ENCODE results near the gene RNU7-1.
"Not testable (repeated sequence)": the region's sequence is repeated elsewhere in the genome, so short reads cannot be mapped to it uniquely, and the experiment has no call there.

RNU7-1 gene

GRCh38 chr12:6905414-6906040, 38.1 kb upstream of the RNU7-1 start:
- Histone ChIP-seq H3K4me2 (ENCODE audit: low read length, poor library complexity, severe bottlenecking) (peak overlapping the region; percentile 54), H3K36me3 (ENCODE audit: control insufficient read depth in 1 of 2, insufficient read depth in 2 of 2, low read depth in 1 of 2, low read length in 2 of 2) (peaks cover 3 to 19% of the 10 kb centered on the region in 2 experiments), H2BK120ac (ENCODE audit: low read depth, low read length) (no peak overlapping the region), H3K27ac (ENCODE audit: low read length, poor library complexity, severe bottlenecking) (no peak overlapping the region), H3K4me3 (ENCODE audit: insufficient read depth in 1 of 2, low read depth in 1 of 2, low read length in 2 of 2) (peak overlapping the region in 1 of 2 experiments; percentile 91), H2BK12ac (ENCODE audit: low read length in 2 of 2) (peak overlapping the region in 1 of 2 experiments; percentile 45), H3K79me1 (replicated peaks; ENCODE audit: low read length, poor library complexity, severe bottlenecking) (no peaks in the 10 kb centered on the region), H3K14ac (ENCODE audit: low read length in 2 of 2) (no peak overlapping the region), H3K18ac (ENCODE audit: low read depth in 1 of 2, low read length in 2 of 2) (peak overlapping the region in 1 of 2 experiments; percentile 94), H3K4ac (ENCODE audit: low read depth in 1 of 2, low read length in 2 of 2) (peak overlapping the region in 1 of 2 experiments; percentile 5), H4K91ac (ENCODE audit: low read length) (no peak overlapping the region), H3K27me3 (ENCODE audit: control insufficient read depth in 1 of 2, insufficient read depth in 1 of 2, low read length in 2 of 2) (no peaks in the 10 kb centered on the region), H3K9ac (ENCODE audit: low read length) (peak overlapping the region; percentile 93), H4K8ac (ENCODE audit: low read length) (no peak overlapping the region), H3K4me1 (ENCODE audit: control insufficient read depth, insufficient read depth, low read depth, low read length) (peaks cover 7% of the 10 kb centered on the region), H2AK5ac (ENCODE audit: low read length, severe bottlenecking) (peak overlapping the region; percentile 9), H2BK15ac (ENCODE audit: low read depth, poor library complexity, severe bottlenecking) (no peak overlapping the region), H3K9me3 (ENCODE audit: control insufficient read depth, low read length) (no peaks in the 10 kb centered on the region), H3K23ac (ENCODE audit: low read length in 2 of 2) (no peak overlapping the region), H2BK5ac (ENCODE audit: low read depth, low read length, poor library complexity, severe bottlenecking) (no peak overlapping the region), H2AFZ (ENCODE audit: low read depth, low read length) (peak overlapping the region; percentile 95)
- no peak for DNase-seq
- WGBS, result 68% methylated on average over 5 of the region's 5 CpGs

GRCh38 chr12:6908141-6908540, 35.5 kb upstream of the RNU7-1 start:
- H3K23ac ChIP-seq (ENCODE audit: low read length in 2 of 2); H3K4me2 ChIP-seq (ENCODE audit: low read length, poor library complexity, severe bottlenecking); H2BK15ac ChIP-seq (ENCODE audit: low read depth, poor library complexity, severe bottlenecking); H3K14ac ChIP-seq (ENCODE audit: low read length in 2 of 2); H3K27ac ChIP-seq (ENCODE audit: low read length, poor library complexity, severe bottlenecking); H2AK5ac ChIP-seq (ENCODE audit: low read length, severe bottlenecking); H3K9me3 ChIP-seq (ENCODE audit: control insufficient read depth, low read length); H4K8ac ChIP-seq (ENCODE audit: low read length); H4K91ac ChIP-seq (ENCODE audit: low read length); H2BK120ac ChIP-seq (ENCODE audit: low read depth, low read length); H2BK12ac ChIP-seq (ENCODE audit: low read length in 2 of 2); H3K4ac ChIP-seq (ENCODE audit: low read depth in 1 of 2, low read length in 2 of 2); H3K79me1 ChIP-seq (replicated peaks; ENCODE audit: low read length, poor library complexity, severe bottlenecking); H3K9ac ChIP-seq (ENCODE audit: low read length); H3K18ac ChIP-seq (ENCODE audit: low read depth in 1 of 2, low read length in 2 of 2); H3K4me1 ChIP-seq (ENCODE audit: control insufficient read depth, insufficient read depth, low read depth, low read length); DNase-seq; H3K4me3 ChIP-seq (ENCODE audit: insufficient read depth in 1 of 2, low read depth in 1 of 2, low read length in 2 of 2); H2BK5ac ChIP-seq (ENCODE audit: low read depth, low read length, poor library complexity, severe bottlenecking); H2AFZ ChIP-seq (ENCODE audit: low read depth, low read length): not testable (repeated sequence)
- whole genome bisulfite sequencing, result 96% methylated on average over 11 of the region's 11 CpGs
- Histone ChIP-seq H3K36me3 (ENCODE audit: control insufficient read depth in 1 of 2, insufficient read depth in 2 of 2, low read depth in 1 of 2, low read length in 2 of 2) (peaks cover 3 to 19% of the 10 kb centered on the region in 2 experiments), H3K27me3 (ENCODE audit: control insufficient read depth in 1 of 2, insufficient read depth in 1 of 2, low read length in 2 of 2) (peaks cover 0 to 14% of the 10 kb centered on the region in 2 experiments)

GRCh38 chr12:6909421-6910145, 34.0 kb upstream of the RNU7-1 start:
- no peaks in the 10 kb centered on the region for H3K79me1 ChIP-seq (replicated peaks; ENCODE audit: low read length, poor library complexity, severe bottlenecking)

GRCh38 chr12:6912164-6912935, 31.3 kb upstream of the RNU7-1 start:
- H4K91ac ChIP-seq (ENCODE audit: low read length), result no peak overlapping the region
- H3K4me1 ChIP-seq (ENCODE audit: control insufficient read depth, insufficient read depth, low read depth, low read length), result peaks cover 18% of the 10 kb centered on the region
- H3K4me2 ChIP-seq (ENCODE audit: low read length, poor library complexity, severe bottlenecking), result no peak overlapping the region
- no peak overlapping the region for H2BK5ac ChIP-seq (ENCODE audit: low read depth, low read length, poor library complexity, severe bottlenecking)
- no peaks in the 10 kb centered on the region for H3K79me1 ChIP-seq (replicated peaks; ENCODE audit: low read length, poor library complexity, severe bottlenecking)
- no peaks in the 10 kb centered on the region for H3K9me3 ChIP-seq (ENCODE audit: control insufficient read depth, low read length)
- H3K23ac ChIP-seq (ENCODE audit: low read length in 2 of 2), result no peak overlapping the region
- 93% methylated on average over 15 of the region's 15 CpGs for WGBS
- H3K4ac ChIP-seq (ENCODE audit: low read depth in 1 of 2, low read length in 2 of 2), result no peak overlapping the region
- H3K36me3 ChIP-seq (ENCODE audit: control insufficient read depth in 1 of 2, insufficient read depth in 2 of 2, low read depth in 1 of 2, low read length in 2 of 2), result peaks cover 0 to 19% of the 10 kb centered on the region in 2 experiments
- H3K27ac ChIP-seq (ENCODE audit: low read length, poor library complexity, severe bottlenecking), result no peak overlapping the region
- no peak overlapping the region for H3K14ac ChIP-seq (ENCODE audit: low read length in 2 of 2)
- no peak overlapping the region for H2AK5ac ChIP-seq (ENCODE audit: low read length, severe bottlenecking)
- H3K4me3 ChIP-seq (ENCODE audit: insufficient read depth in 1 of 2, low read depth in 1 of 2, low read length in 2 of 2), result peak overlapping the region in 1 of 2 experiments; percentile 2
- H3K27me3 ChIP-seq (ENCODE audit: control insufficient read depth in 1 of 2, insufficient read depth in 1 of 2, low read length in 2 of 2), result peaks cover 0 to 19% of the 10 kb centered on the region in 2 experiments
- H3K18ac ChIP-seq (ENCODE audit: low read depth in 1 of 2, low read length in 2 of 2), result no peak overlapping the region
- no peak overlapping the region for H2AFZ ChIP-seq (ENCODE audit: low read depth, low read length)
- no peak overlapping the region for H2BK12ac ChIP-seq (ENCODE audit: low read length in 2 of 2)
- no peak overlapping the region for H4K8ac ChIP-seq (ENCODE audit: low read length)
- H2BK120ac ChIP-seq (ENCODE audit: low read depth, low read length), result no peak overlapping the region
- H3K9ac ChIP-seq (ENCODE audit: low read length), result no peak overlapping the region
- no peak for DNase-seq
- H2BK15ac ChIP-seq (ENCODE audit: low read depth, poor library complexity, severe bottlenecking), result no peak overlapping the region

More at GRCh38 chr12:6909421-6910145, 34.0 kb upstream of the RNU7-1 start:
- Histone ChIP-seq H2BK120ac (ENCODE audit: low read depth, low read length) (no peak overlapping the region), H2AFZ (ENCODE audit: low read depth, low read length) (no peak overlapping the region), H3K9ac (ENCODE audit: low read length) (no peak overlapping the region), H3K18ac (ENCODE audit: low read depth in 1 of 2, low read length in 2 of 2) (no peak overlapping the region), H3K4me3 (ENCODE audit: insufficient read depth in 1 of 2, low read depth in 1 of 2, low read length in 2 of 2) (no peak overlapping the region), H3K14ac (ENCODE audit: low read length in 2 of 2) (no peak overlapping the region), H4K91ac (ENCODE audit: low read length) (no peak overlapping the region), H2BK5ac (ENCODE audit: low read depth, low read length, poor library complexity, severe bottlenecking) (no peak overlapping the region), H3K4ac (ENCODE audit: low read depth in 1 of 2, low read length in 2 of 2) (no peak overlapping the region), H3K23ac (ENCODE audit: low read length in 2 of 2) (no peak overlapping the region), H2BK15ac (ENCODE audit: low read depth, poor library complexity, severe bottlenecking) (no peak overlapping the region), H3K4me2 (ENCODE audit: low read length, poor library complexity, severe bottlenecking) (no peak overlapping the region), H2BK12ac (ENCODE audit: low read length in 2 of 2) (no peak overlapping the region), H2AK5ac (ENCODE audit: low read length, severe bottlenecking) (no peak overlapping the region), H3K36me3 (ENCODE audit: control insufficient read depth in 1 of 2, insufficient read depth in 2 of 2, low read depth in 1 of 2, low read length in 2 of 2) (peaks cover 3 to 19% of the 10 kb centered on the region in 2 experiments), H3K9me3 (ENCODE audit: control insufficient read depth, low read length) (no peaks in the 10 kb centered on the region), H4K8ac (ENCODE audit: low read length) (no peak overlapping the region), H3K4me1 (ENCODE audit: control insufficient read depth, insufficient read depth, low read depth, low read length) (peaks cover 14% of the 10 kb centered on the region), H3K27ac (ENCODE audit: low read length, poor library complexity, severe bottlenecking) (no peak overlapping the region), H3K27me3 (ENCODE audit: control insufficient read depth in 1 of 2, insufficient read depth in 1 of 2, low read length in 2 of 2) (peaks cover 0 to 14% of the 10 kb centered on the region in 2 experiments)
- DNase-seq, result no peak
- 86% methylated on average over 4 of the region's 4 CpGs for WGBS

Data from mesenchymal stem cell (in vitro differentiated cells and primary cell).